ENCODE measurements around the gene CEP170B.

CEP170B gene

GRCh38 chr14:104871145-104871655 is 6.1 kb downstream of the CEP170B start:
- peaks cover 16% of the 10 kb centered on the region for H3K27me3 ChIP-seq
- H3K4me3 ChIP-seq = no peak overlapping the region
- H3K9me3 ChIP-seq = no peaks in the 10 kb centered on the region
- TF ChIP-seq Cebpa-rat (IDR thresholded peaks at IDR 0.05) = no peak
- H3K4me1 ChIP-seq = peaks cover 27% of the 10 kb centered on the region
- H3K27ac ChIP-seq = no peak overlapping the region
- no peaks in the 10 kb centered on the region for H3K36me3 ChIP-seq
- H3K4me2 ChIP-seq = no peak overlapping the region
- no peak overlapping the region for H3K9ac ChIP-seq
- peaks cover 41% of the 10 kb centered on the region for H4K20me1 ChIP-seq

GRCh38 chr14:104871656-104872468 is 6.8 kb downstream of the CEP170B start:
- Histone ChIP-seq H3K4me3 (no peak overlapping the region), H3K9ac (no peak overlapping the region), H3K27me3 (peaks cover 10% of the 10 kb centered on the region), H3K36me3 (no peaks in the 10 kb centered on the region), H3K27ac (no peak overlapping the region), H3K4me2 (no peak overlapping the region), H3K9me3 (no peaks in the 10 kb centered on the region), H3K4me1 (peaks cover 29% of the 10 kb centered on the region), H4K20me1 (peaks cover 34% of the 10 kb centered on the region)
- TF ChIP-seq Cebpa-rat (IDR thresholded peaks at IDR 0.05) = no peak

GRCh38 chr14:104872469-104873341 is 7.6 kb downstream of the CEP170B start:
- peak overlapping the region; percentile 58 for H3K4me2 ChIP-seq
- peaks cover 34% of the 10 kb centered on the region for H3K4me1 ChIP-seq
- no peaks in the 10 kb centered on the region for H3K9me3 ChIP-seq
- TF ChIP-seq Cebpa-rat (IDR thresholded peaks at IDR 0.05) = no peak
- no peak overlapping the region for H3K4me3 ChIP-seq
- H3K27me3 ChIP-seq = peaks cover 1% of the 10 kb centered on the region
- H4K20me1 ChIP-seq = peaks cover 26% of the 10 kb centered on the region
- no peak overlapping the region for H3K9ac ChIP-seq
- no peak overlapping the region for H3K27ac ChIP-seq
- H3K36me3 ChIP-seq = no peaks in the 10 kb centered on the region

- Histone ChIP-seq H3K9ac (no peak overlapping the region), H4K20me1 (peaks cover 18% of the 10 kb centered on the region), H3K27ac (no peak overlapping the region), H3K27me3 (no peaks in the 10 kb centered on the region), H3K4me2 (peak overlapping the region; percentile 16; the same call in 1 of the 2 replicates), H3K9me3 (no peaks in the 10 kb centered on the region), H3K36me3 (no peaks in the 10 kb centered on the region; the same call in 1 of the 2 replicates), H3K4me3 (no peak overlapping the region), H3K4me1 (peaks cover 28% of the 10 kb centered on the region)
- no peak for TF ChIP-seq Cebpa-rat (IDR thresholded peaks at IDR 0.05)
Measured at GRCh38 chr14:104873380-104874055, 8.4 kb downstream of the CEP170B start.

- H3K9ac ChIP-seq = no peak overlapping the region
- H4K20me1 ChIP-seq = peaks cover 12% of the 10 kb centered on the region
- no peaks in the 10 kb centered on the region; the same call in 1 of the 2 replicates for H3K36me3 ChIP-seq
- H3K4me2 ChIP-seq = no peak overlapping the region
- TF ChIP-seq Cebpa-rat (IDR thresholded peaks at IDR 0.05) = no peak
- no peak overlapping the region for H3K27ac ChIP-seq
- H3K4me1 ChIP-seq = peaks cover 33% of the 10 kb centered on the region
- H3K27me3 ChIP-seq = no peaks in the 10 kb centered on the region
- H3K9me3 ChIP-seq = no peaks in the 10 kb centered on the region
- H3K4me3 ChIP-seq = no peak overlapping the region
Measured at GRCh38 chr14:104874110-104874531, 9.1 kb downstream of the CEP170B start.

GRCh38 chr14:104874571-104875411 is 9.7 kb downstream of the CEP170B start:
- Histone ChIP-seq H3K9ac (no peak overlapping the region), H3K4me2 (no peak overlapping the region), H3K4me3 (no peak overlapping the region), H3K27ac (no peak overlapping the region), H4K20me1 (peaks cover 14% of the 10 kb centered on the region; the same call in 1 of the 2 replicates), H3K4me1 (peaks cover 39% of the 10 kb centered on the region), H3K9me3 (no peaks in the 10 kb centered on the region), H3K36me3 (no peaks in the 10 kb centered on the region; the same call in 1 of the 2 replicates), H3K27me3 (no peaks in the 10 kb centered on the region)
- TF ChIP-seq Cebpa-rat (IDR thresholded peaks at IDR 0.05) = no peak

GRCh38 chr14:104875412-104875751 is 10.3 kb downstream of the CEP170B start:
- Histone ChIP-seq H3K4me2 (no peak overlapping the region), H3K4me3 (no peak overlapping the region), H3K27ac (no peak overlapping the region), H4K20me1 (peaks cover 12% of the 10 kb centered on the region; the same call in 1 of the 2 replicates), H3K9ac (no peak overlapping the region), H3K4me1 (peaks cover 42% of the 10 kb centered on the region), H3K9me3 (no peaks in the 10 kb centered on the region), H3K36me3 (no peaks in the 10 kb centered on the region; the same call in 1 of the 2 replicates), H3K27me3 (no peaks in the 10 kb centered on the region)
- no peak for TF ChIP-seq Cebpa-rat (IDR thresholded peaks at IDR 0.05)

GRCh38 chr14:104875811-104876210 is 10.7 kb downstream of the CEP170B start:
- H3K9me3 ChIP-seq = no peaks in the 10 kb centered on the region
- H3K27me3 ChIP-seq = no peaks in the 10 kb centered on the region
- H3K36me3 ChIP-seq = no peaks in the 10 kb centered on the region; the same call in 1 of the 2 replicates
- no peak for TF ChIP-seq Cebpa-rat (IDR thresholded peaks at IDR 0.05)
- H3K4me3 ChIP-seq = no peak overlapping the region
- no peak overlapping the region for H3K9ac ChIP-seq
- no peak overlapping the region for H3K27ac ChIP-seq
- peaks cover 42% of the 10 kb centered on the region for H3K4me1 ChIP-seq
- no peak overlapping the region for H3K4me2 ChIP-seq
- H4K20me1 ChIP-seq = 0 out of 2 replicates have a peak, but pooled peaks cover 9% of the 10 kb centered on the region

All from BLaER1 (cell line).